IPS-11a (cell line): ENCODE data around the gene UBAC2.
"Not testable (repeated sequence)": the region's sequence is repeated elsewhere in the genome, so short reads cannot be mapped to it uniquely, and the experiment has no call there.

Experiments used
- H3K4me3 ChIP-seq: one replicate; pipeline ENCODE4 v1.5.1; 2013; ENCODE audit warnings: low read depth, low read length, control low read depth

UBAC2 gene

DNA sequence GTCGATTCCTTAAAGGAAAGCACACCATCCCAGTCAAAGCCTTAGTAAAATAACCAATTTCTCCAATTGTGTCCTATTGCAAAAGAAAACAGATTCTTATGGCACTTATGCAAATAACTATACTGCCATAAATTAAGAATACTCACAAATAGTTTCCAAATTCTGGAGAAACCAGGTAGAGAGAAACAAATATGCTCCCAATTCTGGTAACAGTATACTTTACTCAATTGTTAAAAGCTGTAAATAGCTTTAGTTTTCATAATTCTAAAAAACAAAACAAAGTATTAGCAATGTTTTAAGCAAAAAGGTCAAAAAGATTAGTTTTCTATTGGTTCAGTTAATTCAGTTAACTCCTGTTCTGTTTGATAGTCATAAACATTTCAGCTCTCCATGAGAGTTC, 18.2 kb upstream of the UBAC2 start:
- H3K4me3 ChIP-seq, result no peak overlapping the region

- no peak overlapping the region for H3K4me3 ChIP-seq
Observed at GRCh38 chr13:99185606-99186005, 15.0 kb upstream of the UBAC2 start.

GRCh38 chr13:99190147-99190985, 10.3 kb upstream of the UBAC2 start:
- no peak overlapping the region for H3K4me3 ChIP-seq

GRCh38 chr13:99191336-99191899, 9.2 kb upstream of the UBAC2 start:
- no peak overlapping the region for H3K4me3 ChIP-seq

DNA sequence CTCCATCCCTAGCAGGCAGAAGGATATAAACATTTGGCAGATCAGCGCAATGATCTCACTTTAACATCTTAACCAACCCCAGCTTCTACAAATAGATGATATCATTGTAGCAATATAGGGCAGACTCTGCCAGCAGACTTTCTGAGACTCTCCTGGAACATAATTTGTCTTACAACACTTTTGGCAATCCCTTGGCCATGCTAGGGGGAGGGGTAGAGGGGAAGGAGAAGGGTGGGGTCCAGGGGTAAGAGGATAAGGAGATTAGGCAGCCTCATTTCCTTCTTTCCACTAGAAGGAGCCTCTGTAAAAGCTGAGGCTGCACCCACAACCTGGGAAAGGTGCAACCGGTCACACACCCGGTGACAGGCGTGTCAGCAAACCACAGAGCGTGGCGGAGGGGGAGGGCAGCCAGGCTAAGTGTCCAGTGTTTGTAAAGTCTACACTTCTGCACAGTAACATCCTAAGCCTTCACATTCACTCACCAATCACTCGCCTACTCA, 8.7 kb upstream of the UBAC2 start:
- no peak overlapping the region for H3K4me3 ChIP-seq

- H3K4me3 ChIP-seq, result no peak overlapping the region
Observed at GRCh38 chr13:99192480-99192879, 8.2 kb upstream of the UBAC2 start.

DNA sequence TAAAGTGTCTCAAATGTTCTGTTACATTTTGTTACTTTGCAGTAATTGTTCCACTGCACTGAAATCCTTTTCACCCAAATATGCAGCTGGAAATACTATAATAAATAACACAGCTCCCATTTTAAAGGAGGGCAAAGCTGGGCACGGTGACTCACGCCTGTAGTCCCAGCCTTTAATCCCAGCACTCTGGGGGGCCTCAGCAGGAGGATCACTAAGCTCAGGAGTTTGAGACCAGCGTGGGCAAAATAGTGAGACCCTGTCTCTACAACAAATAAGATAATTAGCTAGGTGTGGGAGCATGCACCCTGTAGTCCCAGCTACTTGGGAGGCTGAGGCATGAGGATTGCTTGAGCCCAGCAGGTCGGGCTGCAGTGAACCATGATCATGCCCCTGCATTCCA, 7.5 kb upstream of the UBAC2 start:
- no peak overlapping the region for H3K4me3 ChIP-seq

DNA sequence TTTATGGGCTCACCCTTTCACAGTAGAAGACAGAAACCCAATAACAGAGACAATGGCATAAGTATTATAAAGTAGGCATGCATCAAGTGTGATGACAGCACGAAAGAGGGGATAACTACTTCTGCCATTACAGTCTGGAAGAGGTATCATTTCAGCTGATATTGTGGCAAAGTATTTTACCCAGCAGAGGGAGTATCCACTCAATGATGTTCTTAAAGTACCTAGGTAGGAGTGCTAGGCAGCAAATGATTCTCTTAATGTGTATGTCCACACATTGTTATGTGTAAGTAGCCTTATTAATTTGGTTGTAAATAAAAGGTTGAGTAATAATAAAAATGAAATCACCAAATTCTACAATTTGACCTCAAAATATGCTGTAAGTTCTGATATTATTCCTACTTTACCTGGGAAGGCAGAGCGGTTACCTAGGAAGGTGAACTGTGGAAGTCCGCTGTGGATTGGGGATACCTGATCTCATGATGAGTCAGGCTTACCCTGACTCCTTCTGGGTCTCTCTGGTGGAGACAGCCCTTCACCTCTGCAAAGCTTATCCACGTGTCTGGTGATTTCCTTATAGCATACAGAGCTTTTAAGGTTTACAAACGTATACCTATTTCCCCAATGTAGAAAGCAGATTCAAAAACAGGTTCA, 4.1 kb upstream of the UBAC2 start:
- H3K4me3 ChIP-seq, result no peak overlapping the region

DNA sequence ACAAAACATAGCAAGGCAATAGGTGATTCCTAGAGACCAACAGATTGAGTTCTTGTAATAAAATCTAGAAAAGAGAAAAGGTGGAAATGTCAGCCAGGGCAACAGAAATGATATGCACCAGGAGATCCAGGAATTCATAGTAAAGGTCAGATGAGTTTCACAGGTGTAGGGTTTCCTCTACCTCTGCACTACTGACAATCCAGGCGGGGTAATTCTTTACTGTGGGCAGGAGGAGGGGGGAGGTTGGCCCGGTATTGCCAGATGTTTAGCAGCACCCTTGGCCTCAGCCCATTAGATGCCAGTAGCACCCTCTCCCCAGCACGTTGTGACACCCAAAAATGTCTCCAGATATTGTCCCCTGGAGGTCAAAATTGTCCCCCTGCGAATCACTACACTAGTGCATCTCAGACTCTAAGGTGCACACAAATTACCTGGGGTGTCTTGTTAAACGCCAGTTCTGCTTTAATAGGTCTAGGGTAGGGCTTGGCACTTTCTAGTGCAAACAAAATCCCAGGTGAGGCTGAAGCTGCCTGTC, 3.5 kb upstream of the UBAC2 start:
- no peak overlapping the region for H3K4me3 ChIP-seq

GRCh38 chr13:99199541-99200431, 868 bp upstream of the UBAC2 start:
- H3K4me3 ChIP-seq, result peak overlapping the region; percentile 97

DNA sequence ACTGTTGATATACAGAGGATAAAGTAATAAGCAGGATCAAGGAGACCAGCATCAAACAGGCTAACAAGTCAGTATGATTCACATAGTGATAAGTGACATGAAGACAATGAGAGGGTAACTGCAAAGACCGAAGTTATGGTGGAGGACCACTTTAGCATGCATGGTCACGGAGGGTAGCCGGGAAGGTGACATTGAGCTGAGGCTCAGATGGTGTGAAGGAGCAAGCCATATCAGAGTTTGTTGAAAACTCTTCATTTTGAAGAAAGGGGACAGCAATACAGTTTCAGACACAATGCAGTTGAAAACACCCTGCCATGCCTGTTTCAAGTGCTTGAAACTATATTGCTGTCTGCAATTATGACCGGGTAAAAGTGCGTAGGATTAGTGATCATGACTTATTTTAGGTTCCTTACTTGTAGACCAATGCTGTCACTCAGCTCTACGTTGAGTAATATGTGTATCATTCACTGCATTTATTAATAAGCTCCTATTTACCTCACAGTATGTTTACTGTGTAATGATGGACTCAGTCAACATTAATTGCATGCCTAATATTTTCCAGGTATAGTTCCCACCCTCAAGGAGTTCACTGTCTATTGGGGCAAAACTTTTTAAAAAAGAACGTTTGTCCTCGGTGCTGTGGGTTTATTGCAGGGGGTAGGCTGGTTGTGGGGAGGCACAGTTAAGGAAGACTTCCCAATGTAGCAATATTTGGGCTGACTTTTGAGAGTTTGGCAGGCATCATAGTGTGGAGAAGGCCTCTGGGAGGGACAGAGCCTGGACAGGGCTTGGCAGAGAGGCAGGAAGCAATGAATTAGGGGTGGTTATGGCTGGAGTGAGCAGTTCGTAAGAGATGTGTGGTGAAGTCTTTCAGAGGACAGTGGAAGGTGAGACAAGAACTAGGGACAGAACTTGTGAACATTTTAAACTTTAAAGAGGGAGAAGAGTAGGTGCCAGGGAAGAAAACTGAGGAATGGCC, 3.2 kb downstream of the UBAC2 start:
- H3K4me3 ChIP-seq, result no peak overlapping the region

- no peak overlapping the region for H3K4me3 ChIP-seq
Observed at GRCh38 chr13:99205621-99206220, 5.1 kb downstream of the UBAC2 start.

DNA sequence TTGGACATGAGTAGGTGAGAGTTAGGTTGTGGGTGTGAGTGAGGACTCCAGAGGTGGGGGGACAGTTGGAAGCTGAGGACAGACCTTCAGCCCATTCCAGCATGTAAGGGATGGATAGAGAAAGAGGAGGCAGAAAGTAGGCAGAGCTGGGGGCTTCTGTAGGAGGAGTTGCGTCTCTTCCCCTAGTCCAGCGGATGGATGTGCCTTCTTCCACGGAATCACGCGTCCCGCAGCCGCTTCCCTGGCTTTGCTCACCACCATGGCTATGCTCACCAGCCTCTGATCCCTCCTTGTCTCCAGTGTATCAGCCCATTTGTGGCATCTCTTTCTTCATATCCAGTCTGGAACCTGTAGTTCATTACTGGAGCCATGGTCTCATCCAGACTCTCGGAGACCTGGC, 5.6 kb downstream of the UBAC2 start:
- H3K4me3 ChIP-seq, result no peak overlapping the region

GRCh38 chr13:99206873-99207272, 6.2 kb downstream of the UBAC2 start:
- no peak overlapping the region for H3K4me3 ChIP-seq

- H3K4me3 ChIP-seq, result no peak overlapping the region
Observed at GRCh38 chr13:99207511-99207910, 6.9 kb downstream of the UBAC2 start.

GRCh38 chr13:99208185-99208584, 7.5 kb downstream of the UBAC2 start:
- H3K4me3 ChIP-seq, result no peak overlapping the region

DNA sequence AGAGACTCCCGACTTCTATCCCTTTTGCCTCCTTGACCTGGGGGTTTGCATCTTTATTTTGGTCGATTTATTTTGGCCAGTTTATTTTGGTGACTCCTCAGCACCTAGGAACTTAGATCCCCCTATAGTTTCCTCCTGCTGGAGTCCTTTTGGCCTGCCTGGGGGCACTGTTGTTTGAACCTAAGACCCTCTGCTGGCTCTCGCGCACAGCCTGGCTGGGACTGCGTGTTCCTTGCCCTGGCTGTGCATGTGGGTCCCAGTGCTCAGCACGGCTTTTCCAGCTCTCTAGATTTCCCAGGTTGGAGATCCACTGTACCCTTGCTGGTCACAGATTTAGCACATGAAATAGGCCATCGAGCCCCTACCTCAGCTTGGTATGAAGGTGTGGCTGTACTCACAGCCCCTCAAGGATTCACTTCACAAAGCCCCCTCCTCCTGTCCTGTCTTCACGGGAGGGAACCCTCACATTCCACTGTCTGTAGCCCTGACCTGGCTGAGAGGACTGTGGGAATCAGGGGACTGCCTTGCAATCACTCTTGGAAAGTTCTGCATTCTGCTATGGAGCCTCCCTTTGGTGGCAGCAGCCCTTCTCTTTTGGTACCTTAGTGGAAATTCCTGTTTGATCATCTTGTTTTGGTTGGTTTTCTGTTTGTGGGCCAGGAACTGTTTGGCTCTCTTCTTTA, 8.3 kb downstream of the UBAC2 start:
- H3K4me3 ChIP-seq, result no peak overlapping the region

DNA sequence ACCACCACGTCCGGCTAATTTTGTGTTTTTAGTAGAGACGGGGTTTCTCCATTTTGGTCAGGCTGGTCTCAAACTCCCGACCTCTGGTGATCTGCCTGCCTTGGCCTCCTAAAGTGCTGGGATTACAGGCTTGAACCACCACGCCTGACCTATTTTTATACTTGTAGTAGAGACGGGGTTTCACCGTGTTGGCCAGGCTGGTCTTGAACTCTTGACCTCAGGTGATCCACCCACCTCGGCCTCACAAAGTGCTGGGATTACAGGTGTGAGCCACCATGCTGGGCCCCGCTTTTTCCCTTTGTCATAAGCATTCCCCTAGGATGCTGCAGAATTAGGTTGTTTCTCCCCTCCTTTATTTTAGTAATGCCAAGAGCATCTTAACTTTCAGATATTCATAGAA, 10.0 kb downstream of the UBAC2 start:
- not testable (repeated sequence) for H3K4me3 ChIP-seq
